Testis (tissue), 3 donors: Measurements from ENCODE around the gene TENM4. TPM values are rescaled to one million over a fixed set of nuclear protein-coding genes. Genes with fewer than 3 reads are reported as not detected.

ENCODE experiments used
- DNase-seq: peaks from one replicate; pipeline ENCODE4 v3.0.0-alpha.2; 2019
- H3K27ac ChIP-seq, 2 donors: fragments of 200-600 bp; sonication (generic); one replicate each; pipeline ENCODE4 v1.5.1; 2019
- H3K27me3 ChIP-seq: fragments of 200-600 bp; sonication (generic); one replicate; pipeline ENCODE4 v1.5.1; 2019
- H3K36me3 ChIP-seq: fragments of 200-600 bp; sonication (generic); one replicate; pipeline ENCODE4 v1.5.1; 2017; ENCODE audit warnings: low read depth; ENCODE audit errors: missing control alignments
- H3K4me1 ChIP-seq: fragments of 200-600 bp; sonication (generic); one replicate; pipeline ENCODE4 v1.5.1; 2019
- H3K4me3 ChIP-seq, 2 donors: fragments of 200-600 bp; sonication (generic); one replicate each; pipeline ENCODE4 v1.5.1; 2017 to 2019
- H3K9me3 ChIP-seq: fragments of 200-600 bp; sonication (generic); one replicate; pipeline ENCODE4 v1.5.1; 2017
- POLR2A ChIP-seq: fragments of 450-650 bp; IDR thresholded peaks from one replicate; pipeline ENCODE4 v1.6.1; 2017; ENCODE audit warnings: antibody characterized with exemption, mild to moderate bottlenecking, moderate library complexity
- WGBS, 2 donors: methylation state at CpG; one replicate each; pipeline ENCODE4 v1.1.5; 2018; 5-methylcytosine and 5-hydroxymethylcytosine counted together
- intact Hi-C: fragments of 100-400 bp; cut with DNase I; formaldehyde crosslinking; loops from one replicate; pipeline ENCODE4 v1.15.1; 2023; ENCODE audit warnings: low total_unique reads
- polyA plus RNA-seq: library from polyadenylated mRNA; stranded (reverse); fragments of 350-450 nt; fragmentation: Illumina TruSeq; extraction: RNeasy Lipid Tissue Mini Kit (QIAGEN cat#74804); gene quantifications from one replicate; pipeline ENCODE4 v1.2.3, GENCODE V29; 2014; ENCODE audit warnings: low read depth, low replicate concordance; ENCODE audit not compliant: insufficient read depth
- total RNA-seq, 2 donors: library from RNA; depleted of rRNA; stranded (reverse); fragments of >200 nt; gene quantifications; one replicate each; pipeline ENCODE4 v1.2.3, GENCODE V29; 2016
- TF ChIP-seq, protein P1 (sequence below), 3 experiments: fragments of 450-650 bp in 2 of 3; fragments of 200-600 bp in 1 of 3; sonication (generic) in 1 of 3; IDR thresholded peaks; one replicate each; pipeline ENCODE4 v1.5.1; 2016 to 2019; ENCODE audit warnings: antibody characterized with exemption in 3 of 3, mild to moderate bottlenecking in 2 of 3, moderate library complexity in 1 of 3

The TENM4 gene
- total and polyA plus RNA-seq, 3 donors from 2014 or later: 10.6 to 17.9 (median 11.4) TPM

DNA sequence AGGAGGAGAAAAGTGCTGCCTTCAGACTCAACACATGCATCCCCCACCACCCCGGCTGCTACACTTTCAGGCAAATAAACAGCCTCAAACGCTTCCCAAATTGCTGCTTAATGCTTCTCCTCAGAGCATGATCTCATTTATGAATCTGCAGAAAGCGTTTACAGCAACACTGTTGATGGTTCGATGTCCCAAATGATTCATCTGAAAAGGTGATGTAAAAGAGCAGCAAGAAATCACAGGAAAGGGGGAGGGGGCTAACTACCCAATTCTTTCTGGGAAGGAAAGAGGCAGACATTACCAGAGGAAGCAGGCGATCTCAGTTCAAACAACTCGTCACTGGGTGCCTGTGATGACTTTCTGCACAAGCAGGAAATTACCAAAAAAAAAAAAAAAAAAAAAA, 119.6 kb downstream of the TENM4 start:
- TF ChIP-seq, protein P1, sequence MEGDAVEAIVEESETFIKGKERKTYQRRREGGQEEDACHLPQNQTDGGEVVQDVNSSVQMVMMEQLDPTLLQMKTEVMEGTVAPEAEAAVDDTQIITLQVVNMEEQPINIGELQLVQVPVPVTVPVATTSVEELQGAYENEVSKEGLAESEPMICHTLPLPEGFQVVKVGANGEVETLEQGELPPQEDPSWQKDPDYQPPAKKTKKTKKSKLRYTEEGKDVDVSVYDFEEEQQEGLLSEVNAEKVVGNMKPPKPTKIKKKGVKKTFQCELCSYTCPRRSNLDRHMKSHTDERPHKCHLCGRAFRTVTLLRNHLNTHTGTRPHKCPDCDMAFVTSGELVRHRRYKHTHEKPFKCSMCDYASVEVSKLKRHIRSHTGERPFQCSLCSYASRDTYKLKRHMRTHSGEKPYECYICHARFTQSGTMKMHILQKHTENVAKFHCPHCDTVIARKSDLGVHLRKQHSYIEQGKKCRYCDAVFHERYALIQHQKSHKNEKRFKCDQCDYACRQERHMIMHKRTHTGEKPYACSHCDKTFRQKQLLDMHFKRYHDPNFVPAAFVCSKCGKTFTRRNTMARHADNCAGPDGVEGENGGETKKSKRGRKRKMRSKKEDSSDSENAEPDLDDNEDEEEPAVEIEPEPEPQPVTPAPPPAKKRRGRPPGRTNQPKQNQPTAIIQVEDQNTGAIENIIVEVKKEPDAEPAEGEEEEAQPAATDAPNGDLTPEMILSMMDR (IDR thresholded peaks at IDR 0.05): no peak
- TF ChIP-seq POLR2A: no peak
- H3K4me3 ChIP-seq: no peak overlapping the region
- H3K27ac ChIP-seq: no peak overlapping the region
- no peaks in the 10 kb centered on the region for H3K27me3 ChIP-seq
- 76 to 85% methylated on average over 6 of the region's 6 CpGs for WGBS, 2 donors
- no peaks in the 10 kb centered on the region for H3K4me1 ChIP-seq
- no peaks in the 10 kb centered on the region for H3K36me3 ChIP-seq
- intact Hi-C loops: no loop called here
- no peaks in the 10 kb centered on the region for H3K9me3 ChIP-seq
- no peak for DNase-seq

GRCh38 chr11:79314906-79315689, 125.7 kb downstream of the TENM4 start:
- Histone ChIP-seq H3K36me3 (no peaks in the 10 kb centered on the region), H3K4me1 (no peaks in the 10 kb centered on the region), H3K4me3 (no peak overlapping the region), H3K27ac (no peak overlapping the region), H3K27me3 (no peaks in the 10 kb centered on the region), H3K9me3 (no peaks in the 10 kb centered on the region)
- no peak for DNase-seq
- 72 to 79% methylated on average over 8 of the region's 8 CpGs for WGBS, 2 donors
- TF ChIP-seq POLR2A: no peak
- TF ChIP-seq, protein P1 (IDR thresholded peaks at IDR 0.05): no peak
- intact Hi-C loops: no loop called here

DNA sequence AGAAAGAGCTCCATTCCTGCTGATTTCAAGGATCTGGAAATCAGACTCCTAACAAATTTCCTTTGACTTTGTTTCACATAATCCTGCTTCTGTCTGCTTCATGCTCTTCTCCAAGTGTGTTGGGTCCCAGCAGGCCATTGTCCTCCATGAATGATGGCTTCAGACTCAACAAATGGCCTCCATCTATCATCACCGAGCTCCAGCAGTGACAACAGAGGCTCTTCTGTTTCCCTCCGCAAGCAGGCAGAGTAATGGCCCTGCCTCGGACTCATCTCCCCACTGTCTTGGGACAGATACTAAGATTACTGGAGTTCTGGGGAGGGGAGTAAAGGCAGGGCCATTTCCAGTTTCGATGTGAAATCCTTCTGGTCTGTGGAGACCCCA, 127.3 kb downstream of the TENM4 start:
- H3K27ac ChIP-seq: no peak overlapping the region
- H3K27me3 ChIP-seq: no peaks in the 10 kb centered on the region
- no peaks in the 10 kb centered on the region for H3K9me3 ChIP-seq
- no peak overlapping the region for H3K4me3 ChIP-seq
- TF ChIP-seq, protein P1 (IDR thresholded peaks at IDR 0.05): no peak
- TF ChIP-seq POLR2A: no peak
- H3K36me3 ChIP-seq: no peaks in the 10 kb centered on the region
- DNase-seq: no peak
- intact Hi-C loops: no loop called here
- no peaks in the 10 kb centered on the region for H3K4me1 ChIP-seq
- WGBS, 2 donors: 88 to 98% methylated on average over 4 of the region's 4 CpGs

DNA sequence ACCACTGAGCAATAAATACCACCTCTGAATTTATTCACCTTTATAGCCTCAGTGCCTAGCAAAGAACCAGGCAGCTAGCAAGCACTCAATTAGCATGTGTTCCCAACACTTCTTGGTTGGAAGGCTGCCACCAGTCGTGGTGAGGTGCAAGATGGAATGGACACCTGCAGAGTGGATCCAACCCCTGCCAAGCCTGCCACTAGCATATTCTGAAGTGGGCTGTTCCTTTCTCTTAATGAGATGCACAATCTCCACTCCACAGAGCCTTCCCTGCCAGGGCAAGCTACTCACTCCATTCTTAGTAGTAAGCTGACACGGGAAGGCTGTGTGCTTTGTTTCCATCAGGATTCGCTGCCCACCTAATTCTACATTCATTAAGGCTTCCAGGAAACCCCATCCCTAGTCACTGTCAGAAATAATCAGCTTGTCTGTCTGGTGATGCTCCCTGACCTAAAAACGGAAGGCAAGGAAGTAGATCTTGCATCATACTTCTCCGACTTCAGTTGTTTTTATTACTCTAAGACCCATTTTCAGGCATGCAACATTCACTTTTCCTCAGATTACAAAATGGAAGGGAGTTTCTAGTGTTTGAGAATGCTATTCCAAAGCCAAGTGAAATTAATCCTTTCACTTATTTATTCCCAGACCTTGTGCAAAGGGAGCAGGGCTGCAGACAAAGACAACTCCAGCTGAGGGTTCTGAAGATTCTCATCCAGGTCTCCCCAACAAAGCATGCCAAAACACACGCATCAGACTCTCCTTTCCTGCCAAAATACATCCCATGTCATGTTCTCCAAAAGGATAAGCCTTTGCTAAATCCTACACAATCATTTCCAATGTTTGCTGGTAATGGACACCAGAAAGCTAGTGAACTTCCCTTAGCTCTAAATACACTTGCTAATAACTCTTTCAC, 128.0 kb downstream of the TENM4 start:
- Histone ChIP-seq H3K27ac (no peak overlapping the region), H3K27me3 (no peaks in the 10 kb centered on the region), H3K4me1 (no peaks in the 10 kb centered on the region), H3K9me3 (no peaks in the 10 kb centered on the region), H3K36me3 (no peaks in the 10 kb centered on the region), H3K4me3 (no peak overlapping the region)
- 76 to 81% methylated on average over 6 of the region's 6 CpGs for WGBS, 2 donors
- TF ChIP-seq, protein P1 (IDR thresholded peaks at IDR 0.05): no peak
- TF ChIP-seq POLR2A: no peak
- no peak for DNase-seq
- intact Hi-C loops: no loop called here
